HG02938 (cell line): ENCODE data around the gene NCOA3.
"Not testable (repeated sequence)": the region's sequence is repeated elsewhere in the genome, so short reads cannot be mapped to it uniquely, and the experiment has no call there.

Source experiments
- ATAC-seq: cut with Tn5 transposase; IDR thresholded peaks from one replicate; pipeline ENCODE4 v1.9.1; 2021; ENCODE audit warnings: mild to moderate bottlenecking, moderate library complexity; ENCODE audit not compliant: unreplicated experiment

Gene NCOA3

GRCh38 chr20:47561603-47562583 is 60.2 kb downstream of the NCOA3 start:
- ATAC-seq, result no peak

GRCh38 chr20:47566269-47566668 is 64.6 kb downstream of the NCOA3 start:
- ATAC-seq, result no peak

- ATAC-seq, result no peak
Measured at GRCh38 chr20:47568019-47568418, 66.3 kb downstream of the NCOA3 start.

- no peak for ATAC-seq
Measured at GRCh38 chr20:47568837-47569410, 67.2 kb downstream of the NCOA3 start.

- ATAC-seq, result no peak
Measured at GRCh38 chr20:47571426-47571825, 69.7 kb downstream of the NCOA3 start.

GRCh38 chr20:47572105-47572729 is 70.5 kb downstream of the NCOA3 start:
- no peak for ATAC-seq

GRCh38 chr20:47573559-47573958 is 71.9 kb downstream of the NCOA3 start:
- ATAC-seq, result no peak

GRCh38 chr20:47574616-47575364 is 73.1 kb downstream of the NCOA3 start:
- no peak for ATAC-seq

GRCh38 chr20:47576516-47577033 is 74.9 kb downstream of the NCOA3 start:
- peak; percentile 44 for ATAC-seq

GRCh38 chr20:47577314-47577713 is 75.6 kb downstream of the NCOA3 start:
- ATAC-seq, result no peak

GRCh38 chr20:47578543-47578942 is 76.9 kb downstream of the NCOA3 start:
- ATAC-seq, result no peak

- not testable (repeated sequence) for ATAC-seq
Measured at GRCh38 chr20:47580686-47581085, 79.0 kb downstream of the NCOA3 start.

- no peak for ATAC-seq
Measured at GRCh38 chr20:47581090-47581489, 79.4 kb downstream of the NCOA3 start.

GRCh38 chr20:47583551-47583950 is 81.9 kb downstream of the NCOA3 start:
- no peak for ATAC-seq

GRCh38 chr20:47585087-47585747 is 83.5 kb downstream of the NCOA3 start:
- no peak for ATAC-seq

- no peak for ATAC-seq
Measured at GRCh38 chr20:47586649-47587294, 85.1 kb downstream of the NCOA3 start.

- ATAC-seq, result no peak
Measured at GRCh38 chr20:47588158-47588557, 86.5 kb downstream of the NCOA3 start.

- ATAC-seq, result no peak
Measured at GRCh38 chr20:47591231-47591630, 89.5 kb downstream of the NCOA3 start.

GRCh38 chr20:47594157-47594556 is 92.5 kb downstream of the NCOA3 start:
- no peak for ATAC-seq

GRCh38 chr20:47595138-47595537 is 93.5 kb downstream of the NCOA3 start:
- not testable (repeated sequence) for ATAC-seq
